Uterus (tissue), 2 donors: ENCODE data around the gene ELF5.

Experiments
- POLR2A ChIP-seq, 2 donors: fragments of 450-650 bp; IDR thresholded peaks; one replicate each; pipeline ENCODE4 v1.6.1; 2016; ENCODE audit warnings: antibody characterized with exemption in 2 of 2, mild to moderate bottlenecking in 1 of 2, moderate library complexity in 1 of 2
- TF ChIP-seq, protein P1 (sequence below), 4 experiments: fragments of 200-600 bp in 2 of 4; fragments of 450-650 bp in 2 of 4; sonication (generic) in 2 of 4; IDR thresholded peaks; one replicate each; pipeline ENCODE4 v1.5.1; 2016 to 2019; ENCODE audit warnings: antibody characterized with exemption in 4 of 4, mild to moderate bottlenecking in 2 of 4, moderate library complexity in 1 of 4

DNA sequence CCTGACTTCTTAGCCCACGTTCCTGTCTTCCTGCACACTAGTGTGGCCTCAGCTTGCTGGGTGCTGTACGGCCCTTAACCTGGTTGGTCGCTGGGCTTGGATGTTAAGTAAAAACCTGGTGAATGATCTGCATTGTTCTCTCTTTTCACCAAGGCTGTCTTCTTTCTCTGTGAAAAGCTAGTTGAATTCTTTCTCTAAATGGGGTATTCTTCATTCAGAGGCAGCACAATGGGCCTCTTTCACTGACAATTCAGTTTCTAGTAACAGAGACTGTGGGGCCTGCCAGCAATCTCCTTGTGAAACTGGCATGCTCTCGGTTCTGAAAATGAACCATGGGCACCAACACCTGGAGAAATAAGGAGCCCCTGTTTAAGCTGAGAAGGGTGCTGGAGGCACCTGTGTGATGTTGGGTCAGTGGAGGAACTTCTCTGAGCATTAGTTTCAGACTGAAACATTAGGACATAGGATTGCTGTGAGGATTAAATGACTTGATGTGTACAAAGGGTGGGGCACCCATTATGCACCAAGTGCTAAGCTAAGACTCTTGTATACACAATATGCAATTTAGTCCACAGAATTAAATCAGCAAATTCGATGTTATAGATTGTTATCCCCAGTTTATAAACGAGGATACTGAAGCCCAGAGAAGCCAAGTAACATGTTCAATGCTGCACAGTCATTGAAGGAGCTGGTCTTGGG, 33.1 kb upstream of the ELF5 start:
- TF ChIP-seq, protein P1, sequence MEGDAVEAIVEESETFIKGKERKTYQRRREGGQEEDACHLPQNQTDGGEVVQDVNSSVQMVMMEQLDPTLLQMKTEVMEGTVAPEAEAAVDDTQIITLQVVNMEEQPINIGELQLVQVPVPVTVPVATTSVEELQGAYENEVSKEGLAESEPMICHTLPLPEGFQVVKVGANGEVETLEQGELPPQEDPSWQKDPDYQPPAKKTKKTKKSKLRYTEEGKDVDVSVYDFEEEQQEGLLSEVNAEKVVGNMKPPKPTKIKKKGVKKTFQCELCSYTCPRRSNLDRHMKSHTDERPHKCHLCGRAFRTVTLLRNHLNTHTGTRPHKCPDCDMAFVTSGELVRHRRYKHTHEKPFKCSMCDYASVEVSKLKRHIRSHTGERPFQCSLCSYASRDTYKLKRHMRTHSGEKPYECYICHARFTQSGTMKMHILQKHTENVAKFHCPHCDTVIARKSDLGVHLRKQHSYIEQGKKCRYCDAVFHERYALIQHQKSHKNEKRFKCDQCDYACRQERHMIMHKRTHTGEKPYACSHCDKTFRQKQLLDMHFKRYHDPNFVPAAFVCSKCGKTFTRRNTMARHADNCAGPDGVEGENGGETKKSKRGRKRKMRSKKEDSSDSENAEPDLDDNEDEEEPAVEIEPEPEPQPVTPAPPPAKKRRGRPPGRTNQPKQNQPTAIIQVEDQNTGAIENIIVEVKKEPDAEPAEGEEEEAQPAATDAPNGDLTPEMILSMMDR (IDR thresholded peaks at IDR 0.05): no peak
- no peak for TF ChIP-seq POLR2A (IDR thresholded peaks at IDR 0.05)
